Activated CD8-positive, alpha-beta memory T cell treated with anti-CD3 and anti-CD28 coated beads, Interleukin-2, amount 50 U/mL, for 24 hours (primary cell): Measurements from ENCODE around the gene ATP5MG.
A peak's percentile ranks its signal among the peaks of the same experiment; 100 is the strongest.
"Not testable (repeated sequence)": the region's sequence is repeated elsewhere in the genome, so short reads cannot be mapped to it uniquely, and the experiment has no call there.

Experiments used
- DNase-seq: peaks from one replicate; pipeline ENCODE4 v3.0.0-alpha.2; 2020; ENCODE audit errors: extremely low read depth

ATP5MG gene

GRCh38 chr11:118406599-118407166, 5.3 kb downstream of the ATP5MG start:
- DNase-seq = no peak

DNA sequence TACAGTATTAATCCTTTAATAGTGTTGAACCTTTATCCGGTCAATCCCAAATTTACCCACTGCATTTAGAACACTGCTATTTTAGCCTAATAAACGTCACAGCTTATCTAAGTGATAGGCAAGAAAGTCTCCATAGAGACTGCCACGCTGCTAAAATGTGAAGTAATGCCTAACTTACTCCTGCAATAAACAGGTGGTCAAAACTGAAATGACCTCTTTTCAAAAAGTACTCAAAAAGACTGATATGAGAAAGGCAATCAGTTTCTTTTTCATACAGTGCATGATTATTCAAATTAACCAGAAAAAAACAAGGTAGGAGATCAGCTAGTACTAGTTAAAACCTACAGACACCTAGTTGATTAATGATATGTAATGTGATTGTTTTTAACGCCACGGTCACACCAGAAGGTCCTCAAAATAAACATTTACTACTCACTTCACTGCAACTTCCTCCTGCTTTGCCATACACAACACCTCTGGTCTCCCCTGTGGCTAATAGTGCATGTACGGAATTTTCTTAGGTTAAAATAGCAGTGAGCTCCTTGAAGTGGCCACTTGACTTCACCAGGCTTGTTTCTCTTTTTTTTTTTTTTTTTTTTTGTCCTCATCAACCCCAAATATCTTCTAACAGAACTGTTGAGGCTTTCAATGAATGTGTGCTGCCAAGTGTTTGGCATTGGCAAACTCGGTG, 8.8 kb downstream of the ATP5MG start:
- no peak for DNase-seq

- DNase-seq = no peak
Measured at GRCh38 chr11:118411530-118411929, 10.1 kb downstream of the ATP5MG start.

- DNase-seq = no peak
Measured at GRCh38 chr11:118412921-118413320, 11.5 kb downstream of the ATP5MG start.

DNA sequence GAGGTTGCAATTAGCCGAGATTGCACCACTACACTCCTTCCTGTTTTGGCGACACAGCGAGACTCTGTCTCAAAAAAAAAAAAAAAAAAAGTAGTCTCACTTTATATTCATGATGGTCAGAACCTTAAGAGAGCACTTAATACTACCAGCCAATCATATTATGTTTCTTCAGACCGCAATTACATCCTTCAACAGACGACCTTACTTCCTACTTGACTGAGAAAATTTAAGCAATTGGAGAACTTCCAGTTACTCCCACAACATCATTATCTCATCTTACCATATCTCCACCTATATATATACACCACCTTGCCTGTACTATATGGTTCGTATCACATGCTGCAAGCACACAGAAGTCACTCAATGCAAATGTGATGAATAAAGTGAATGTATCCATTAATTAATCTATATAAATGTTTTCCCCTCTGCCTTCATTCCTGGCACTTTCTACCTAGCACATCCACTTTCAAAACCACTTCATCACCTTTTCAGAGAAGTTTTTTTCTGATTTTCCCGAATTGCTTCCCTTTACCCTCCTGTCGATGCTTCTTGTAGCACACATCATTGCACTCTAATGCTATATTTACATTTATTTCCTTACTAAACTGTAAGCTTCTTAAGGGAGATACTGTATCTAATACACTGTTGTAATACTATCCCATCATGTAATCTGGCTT, 13.8 kb downstream of the ATP5MG start:
- no peak for DNase-seq

DNA sequence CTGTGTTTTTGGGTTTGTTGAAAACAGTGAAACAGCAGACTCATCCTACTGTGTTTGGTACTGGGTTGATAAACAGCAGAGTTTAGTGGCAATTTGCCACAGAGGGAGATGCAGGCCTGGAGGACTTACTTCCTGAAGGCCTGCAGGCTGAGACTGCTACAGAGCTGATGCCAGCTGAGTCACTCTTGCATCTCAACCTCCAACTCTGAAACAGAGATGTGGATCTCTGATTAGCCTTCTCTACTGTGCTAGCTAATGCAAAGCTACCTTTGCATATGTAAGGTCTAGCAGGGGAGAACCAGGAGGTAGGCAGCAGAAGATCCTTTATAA, 14.3 kb downstream of the ATP5MG start:
- no peak for DNase-seq

GRCh38 chr11:118416900-118417299, 15.5 kb downstream of the ATP5MG start:
- DNase-seq = not testable (repeated sequence)

DNA sequence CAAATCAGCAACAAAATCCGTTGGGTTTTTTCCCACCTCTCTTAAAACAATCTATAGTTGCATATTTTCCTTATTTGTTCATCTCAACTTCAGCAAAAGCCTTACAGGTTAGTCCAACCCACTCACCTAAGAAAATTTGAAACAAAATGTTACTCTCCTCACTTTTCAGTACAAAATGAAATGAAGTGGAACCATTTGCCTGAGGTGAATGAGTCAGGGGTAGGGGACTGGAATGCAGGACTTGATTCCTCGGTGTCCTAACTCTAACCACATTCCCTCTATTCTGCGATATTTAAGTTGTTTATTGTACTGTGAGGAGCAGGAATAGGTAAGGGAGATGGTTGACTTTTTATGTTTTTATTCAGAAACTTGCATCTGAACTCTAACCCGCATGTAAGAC, 16.4 kb downstream of the ATP5MG start:
- no peak for DNase-seq

DNA sequence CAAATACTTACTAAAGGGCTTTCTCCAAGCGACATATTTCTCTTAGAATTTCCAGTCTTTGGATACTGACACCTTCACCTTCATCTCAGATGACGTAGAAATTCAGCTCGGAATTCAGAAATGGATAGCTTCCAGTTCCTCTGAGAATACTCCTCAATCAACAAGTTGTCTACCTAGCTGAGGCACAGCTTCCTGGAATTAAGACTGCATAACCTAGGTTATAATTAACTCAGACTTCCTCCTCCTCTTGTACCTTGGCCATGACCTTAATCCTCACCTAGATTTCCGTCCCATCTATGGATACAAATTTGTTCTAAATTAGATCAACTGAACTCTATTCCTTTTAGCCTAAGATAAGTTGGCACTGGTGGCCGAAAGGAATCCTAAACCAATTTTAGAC, 17.4 kb downstream of the ATP5MG start:
- DNase-seq = no peak

DNA sequence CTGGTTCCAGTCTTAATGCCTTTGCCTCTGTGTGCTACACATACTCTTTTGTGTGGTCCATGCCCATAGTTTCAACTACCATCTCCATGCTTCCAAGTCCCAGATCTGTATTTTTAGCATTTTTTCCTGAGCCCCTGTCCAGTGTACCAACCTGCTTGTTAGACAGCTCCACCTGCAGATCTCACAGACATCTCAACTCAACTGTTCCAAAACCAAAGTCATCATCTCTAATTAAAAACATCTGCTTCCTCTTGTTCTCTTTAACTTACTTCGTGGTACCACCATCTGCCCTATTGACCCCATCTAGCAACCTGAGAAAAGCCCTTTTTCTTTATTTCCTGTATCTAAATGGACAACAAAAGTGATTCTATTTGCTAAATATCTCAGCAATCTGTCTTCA, 26.3 kb downstream of the ATP5MG start:
- no peak for DNase-seq

GRCh38 chr11:118430956-118431355, 29.6 kb downstream of the ATP5MG start:
- no peak for DNase-seq

GRCh38 chr11:118434123-118434552, 32.7 kb downstream of the ATP5MG start:
- no peak for DNase-seq

DNA sequence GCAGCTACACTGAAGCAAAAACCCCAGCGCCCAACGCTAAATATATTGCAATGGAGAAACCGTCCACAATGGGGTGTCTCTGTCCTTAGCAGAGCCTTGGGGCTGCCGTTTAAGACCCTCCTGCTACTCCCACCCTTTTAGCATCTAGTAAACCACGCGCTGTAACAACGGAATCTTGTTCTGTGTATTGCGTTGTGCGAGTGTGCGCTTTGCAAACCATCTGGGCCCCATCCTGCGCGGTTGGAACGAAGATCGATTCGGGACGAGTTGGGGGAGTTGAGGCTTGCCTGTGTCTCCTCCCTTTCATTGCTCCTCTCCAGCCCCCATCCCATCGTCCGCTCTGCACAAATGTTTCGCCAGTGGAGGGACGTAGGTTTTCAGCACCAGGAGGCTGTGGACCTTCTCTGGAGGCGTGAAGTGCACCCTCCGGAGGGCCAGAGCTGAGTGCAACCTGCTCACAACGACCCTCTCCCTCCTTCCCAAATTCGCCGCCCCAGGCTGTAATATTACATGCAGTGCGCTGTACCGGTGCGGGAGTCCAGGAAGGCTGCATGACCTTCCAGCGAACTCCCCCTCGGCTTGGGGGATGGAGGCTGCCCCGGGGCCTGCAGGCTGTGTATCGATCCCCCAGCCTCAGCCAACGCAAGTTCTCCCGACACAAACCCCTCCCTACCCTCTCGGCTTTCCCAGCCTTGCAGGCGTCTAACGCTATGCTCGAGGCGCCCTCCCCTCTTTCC, 33.3 kb downstream of the ATP5MG start:
- DNase-seq = peak; percentile 18

DNA sequence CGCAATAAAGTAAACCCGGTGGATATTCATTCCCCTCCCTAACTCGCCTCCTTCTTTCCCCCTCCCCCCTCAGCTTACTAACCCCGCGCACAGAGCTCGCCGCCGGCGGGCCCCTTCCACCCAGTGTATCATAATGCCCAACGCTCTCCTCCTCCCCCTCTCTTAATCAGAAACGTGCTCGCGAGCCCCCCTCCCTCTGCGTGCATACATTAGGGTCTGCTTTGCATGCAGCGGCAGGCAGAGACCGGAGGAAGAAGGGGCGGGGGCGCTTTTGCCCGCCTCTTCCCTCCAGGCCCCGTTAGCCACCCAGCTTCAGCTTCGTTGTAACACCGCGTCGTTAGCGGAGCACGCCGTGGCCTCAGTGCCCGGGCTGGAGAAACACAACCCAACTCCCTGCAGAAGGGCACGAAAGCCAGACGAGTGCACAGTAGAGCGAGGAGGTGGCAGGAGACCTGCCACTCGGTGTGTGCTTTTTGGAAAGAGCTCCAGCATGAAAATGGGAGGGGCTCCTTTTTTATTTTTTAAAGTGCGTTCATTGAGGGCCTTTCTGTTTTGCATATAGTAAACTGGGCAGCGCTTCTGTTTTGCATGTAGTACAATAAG, 34.0 kb downstream of the ATP5MG start:
- peak; percentile 36 for DNase-seq

DNA sequence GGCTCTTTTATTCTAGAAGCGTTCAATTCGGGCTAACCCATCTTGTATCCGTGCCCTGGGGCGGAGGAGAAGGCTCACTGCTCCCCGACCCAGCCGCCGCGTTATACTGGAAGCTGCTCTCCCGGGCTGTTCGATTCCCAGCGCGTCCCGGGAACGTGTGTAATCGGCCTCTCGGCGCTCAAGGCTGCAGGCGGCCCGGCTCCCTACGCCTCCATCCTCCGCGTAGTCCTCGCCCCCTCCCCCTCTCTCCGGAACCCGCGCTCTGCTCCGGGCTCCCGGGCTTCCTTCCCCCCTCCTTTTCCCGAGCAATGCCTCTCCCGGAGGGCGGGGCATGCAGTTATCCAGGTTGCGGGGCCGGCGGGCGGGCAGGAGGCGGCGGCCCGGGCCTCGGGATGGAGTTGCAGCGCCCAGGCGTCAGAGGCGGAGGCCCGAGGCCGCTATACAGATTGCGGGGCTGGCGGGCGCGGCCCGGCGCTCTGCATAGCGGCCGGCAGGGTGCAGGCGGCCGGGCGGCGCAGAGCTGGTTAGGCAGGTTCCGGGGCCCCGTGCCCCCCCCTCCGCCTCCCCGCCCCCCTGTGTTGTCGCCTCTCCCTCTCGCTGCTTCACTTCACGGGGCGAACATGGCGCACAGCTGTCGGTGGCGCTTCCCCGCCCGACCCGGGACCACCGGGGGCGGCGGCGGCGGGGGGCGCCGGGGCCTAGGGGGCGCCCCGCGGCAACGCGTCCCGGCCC, 34.7 kb downstream of the ATP5MG start, which contains the start of gene KMT2A:
Gene KMT2A (plus strand): TSS at position 600 of the 732 bp plus-strand sequence. CDS start 21 bp downstream, at position 621.
- peak; percentile 81 for DNase-seq

DNA sequence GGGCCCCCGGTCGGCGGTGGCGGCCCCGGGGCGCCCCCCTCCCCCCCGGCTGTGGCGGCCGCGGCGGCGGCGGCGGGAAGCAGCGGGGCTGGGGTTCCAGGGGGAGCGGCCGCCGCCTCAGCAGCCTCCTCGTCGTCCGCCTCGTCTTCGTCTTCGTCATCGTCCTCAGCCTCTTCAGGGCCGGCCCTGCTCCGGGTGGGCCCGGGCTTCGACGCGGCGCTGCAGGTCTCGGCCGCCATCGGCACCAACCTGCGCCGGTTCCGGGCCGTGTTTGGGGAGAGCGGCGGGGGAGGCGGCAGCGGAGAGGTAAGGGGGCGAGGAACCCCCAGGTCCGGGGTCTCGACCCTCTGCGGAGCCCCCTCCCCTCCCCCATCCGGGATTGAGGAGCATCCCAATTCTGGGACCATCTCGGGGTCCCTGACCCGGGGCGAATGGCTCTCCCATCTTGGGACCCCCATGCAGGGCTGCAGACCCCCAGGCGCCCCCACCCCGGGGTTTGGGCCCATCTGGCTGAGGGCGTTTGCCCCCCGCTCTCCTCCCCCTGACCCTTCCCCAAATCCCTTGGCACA, 35.3 kb downstream of the ATP5MG start:
- DNase-seq = no peak

GRCh38 chr11:118437208-118438125, 36.1 kb downstream of the ATP5MG start:
- no peak for DNase-seq

DNA sequence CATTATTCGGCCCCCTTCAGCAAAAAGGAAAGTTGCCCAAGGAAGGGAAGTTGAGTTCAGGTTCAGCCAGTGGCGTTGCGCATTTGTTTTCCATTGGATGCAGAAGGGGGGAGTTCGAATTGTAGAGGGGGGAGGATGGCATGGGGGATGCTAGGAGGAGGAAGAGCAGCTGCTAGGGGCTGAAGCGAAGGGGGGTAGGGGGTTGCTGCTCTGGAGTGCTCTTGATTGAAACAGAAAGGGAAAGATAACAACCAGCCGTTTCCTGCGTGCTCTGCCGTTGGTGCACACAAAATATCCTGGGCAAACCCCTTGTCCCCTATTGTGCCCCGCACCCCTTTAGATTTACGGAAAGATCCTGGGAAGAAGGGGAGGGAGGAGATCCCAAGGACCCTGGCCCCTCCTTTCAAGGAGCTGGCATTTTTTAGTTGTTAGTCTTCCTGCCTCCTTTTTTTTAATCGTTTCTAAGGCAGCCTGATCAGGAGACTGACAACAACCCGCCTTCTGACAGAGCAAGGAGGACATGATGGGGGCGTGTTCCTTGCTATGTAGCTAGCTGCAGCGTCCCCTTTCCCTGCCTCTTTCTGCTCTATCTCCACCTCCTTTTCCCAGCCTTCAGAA, 37.0 kb downstream of the ATP5MG start:
- DNase-seq = peak; percentile 18

DNA sequence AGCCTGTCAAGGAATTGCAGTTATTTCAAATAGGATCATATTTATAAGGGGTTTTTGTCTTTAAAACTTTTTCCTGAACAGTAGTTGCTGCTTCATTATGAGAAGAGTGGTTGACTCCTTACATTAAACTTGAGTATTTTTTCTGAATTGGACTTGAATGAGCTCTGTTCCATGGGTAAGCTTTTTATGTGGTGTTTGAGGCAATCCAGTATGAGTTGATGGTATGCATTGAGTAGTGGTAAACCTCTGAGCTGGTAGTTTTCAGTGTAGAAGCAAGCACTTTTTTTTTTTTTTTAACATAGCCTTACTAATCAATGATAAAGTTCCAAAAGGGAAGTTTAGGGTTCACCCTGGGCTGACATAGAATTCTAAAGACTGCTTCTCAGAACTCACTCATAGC, 38.2 kb downstream of the ATP5MG start:
- no peak for DNase-seq
